ENCODE results near the gene FBXO44.
"Not testable (repeated sequence)": the region's sequence is repeated elsewhere in the genome, so short reads cannot be mapped to it uniquely, and the experiment has no call there.

FBXO44 gene, protein sequence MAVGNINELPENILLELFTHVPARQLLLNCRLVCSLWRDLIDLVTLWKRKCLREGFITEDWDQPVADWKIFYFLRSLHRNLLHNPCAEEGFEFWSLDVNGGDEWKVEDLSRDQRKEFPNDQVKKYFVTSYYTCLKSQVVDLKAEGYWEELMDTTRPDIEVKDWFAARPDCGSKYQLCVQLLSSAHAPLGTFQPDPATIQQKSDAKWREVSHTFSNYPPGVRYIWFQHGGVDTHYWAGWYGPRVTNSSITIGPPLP

DNA sequence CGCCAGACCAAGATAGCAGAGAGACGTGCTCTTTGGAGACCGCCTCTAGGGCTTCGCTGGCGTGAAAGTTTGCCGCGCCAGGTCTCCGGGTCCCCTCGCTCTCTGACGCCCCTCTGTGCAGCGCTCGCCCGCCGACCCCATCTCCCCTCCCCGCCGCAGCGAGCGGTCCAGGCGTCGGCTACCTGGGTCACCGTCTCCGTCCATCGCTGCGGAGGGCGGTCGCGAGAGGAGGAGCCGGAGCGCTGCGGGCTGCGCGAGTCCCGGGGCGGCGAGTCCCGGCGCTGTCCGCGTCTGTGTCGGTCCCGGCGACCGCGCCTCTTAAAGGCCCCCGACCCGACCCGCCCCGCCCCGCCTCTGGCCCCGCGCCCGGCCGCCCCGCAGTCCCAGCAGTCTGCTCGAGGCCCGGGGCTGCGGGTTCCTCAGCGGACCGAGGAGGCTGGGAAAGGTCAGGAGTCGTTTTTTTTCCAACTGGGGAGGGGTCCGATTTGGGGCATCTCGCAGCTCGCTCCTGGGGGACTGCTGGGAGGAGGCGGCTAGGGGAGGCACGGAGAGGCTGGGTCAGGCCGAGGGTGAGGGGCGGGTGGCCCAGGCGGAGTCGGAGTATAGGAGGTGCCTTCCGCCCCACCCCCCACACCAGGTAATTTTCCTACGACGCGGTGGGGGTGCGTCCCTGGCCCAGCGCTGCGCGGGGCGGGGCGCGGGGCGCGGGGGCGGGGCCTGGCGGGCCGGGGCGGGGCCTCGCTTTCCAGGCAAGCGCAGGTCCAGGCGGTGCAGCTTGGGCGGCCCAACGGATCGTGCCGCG lies at the start of gene FBXO44, which contains the start of gene FBXO2:
TSS of gene FBXO44 (plus strand) at position 741 of the 802 bp plus-strand sequence. CDS start 959 bp downstream, outside the sequence.
TSS of gene FBXO2 (minus strand) at position 293 of the 802 bp plus-strand sequence. CDS start at position 204, 89 bp downstream.
- TF ChIP-seq, protein P1, sequence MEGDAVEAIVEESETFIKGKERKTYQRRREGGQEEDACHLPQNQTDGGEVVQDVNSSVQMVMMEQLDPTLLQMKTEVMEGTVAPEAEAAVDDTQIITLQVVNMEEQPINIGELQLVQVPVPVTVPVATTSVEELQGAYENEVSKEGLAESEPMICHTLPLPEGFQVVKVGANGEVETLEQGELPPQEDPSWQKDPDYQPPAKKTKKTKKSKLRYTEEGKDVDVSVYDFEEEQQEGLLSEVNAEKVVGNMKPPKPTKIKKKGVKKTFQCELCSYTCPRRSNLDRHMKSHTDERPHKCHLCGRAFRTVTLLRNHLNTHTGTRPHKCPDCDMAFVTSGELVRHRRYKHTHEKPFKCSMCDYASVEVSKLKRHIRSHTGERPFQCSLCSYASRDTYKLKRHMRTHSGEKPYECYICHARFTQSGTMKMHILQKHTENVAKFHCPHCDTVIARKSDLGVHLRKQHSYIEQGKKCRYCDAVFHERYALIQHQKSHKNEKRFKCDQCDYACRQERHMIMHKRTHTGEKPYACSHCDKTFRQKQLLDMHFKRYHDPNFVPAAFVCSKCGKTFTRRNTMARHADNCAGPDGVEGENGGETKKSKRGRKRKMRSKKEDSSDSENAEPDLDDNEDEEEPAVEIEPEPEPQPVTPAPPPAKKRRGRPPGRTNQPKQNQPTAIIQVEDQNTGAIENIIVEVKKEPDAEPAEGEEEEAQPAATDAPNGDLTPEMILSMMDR (IDR thresholded peaks at IDR 0.05; ENCODE audit: low read depth, low read length, missing control alignments), result no peak
- no peak for DNase-seq (ENCODE audit: low read depth)
- peak within 1 kb of the TSS; percentile 50 for H3K4me3 ChIP-seq (ENCODE audit: low read depth, low read length)
- in situ Hi-C loops (cut with HindIII; ENCODE audit: low sequenced_read_pairs), result no loop called here

DNA sequence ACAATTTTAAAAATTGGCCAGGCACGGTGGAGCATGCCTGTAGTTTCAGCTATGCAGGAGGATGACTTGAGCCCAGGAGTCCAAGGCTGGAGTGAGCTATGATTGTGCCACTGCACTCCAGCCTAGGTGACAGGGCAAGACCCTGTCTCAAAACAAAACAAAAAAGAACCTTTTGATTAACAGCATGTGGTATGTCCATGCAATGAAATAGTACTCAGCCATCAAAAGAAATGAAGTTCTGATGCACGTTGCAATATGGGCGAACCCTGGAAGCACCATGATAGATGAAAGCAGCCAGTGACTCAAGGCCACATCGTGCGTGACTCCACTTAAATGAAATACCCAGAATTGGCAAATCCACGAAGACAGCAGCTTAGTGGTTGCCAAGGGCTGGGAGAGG lies 47.9 kb upstream of the FBXO44 start:
- H3K4me3 ChIP-seq (ENCODE audit: low read depth, low read length), result no peak overlapping the region
- no peak for DNase-seq (ENCODE audit: low read depth)
- in situ Hi-C loops (cut with HindIII; ENCODE audit: low sequenced_read_pairs), result loop anchor here (25.0 kb wide), 1 partner anchor 119 kb away; the partner anchor contains the start of gene DISP3
- TF ChIP-seq, protein P1 (IDR thresholded peaks at IDR 0.05; ENCODE audit: low read depth, low read length, missing control alignments), result no peak

DNA sequence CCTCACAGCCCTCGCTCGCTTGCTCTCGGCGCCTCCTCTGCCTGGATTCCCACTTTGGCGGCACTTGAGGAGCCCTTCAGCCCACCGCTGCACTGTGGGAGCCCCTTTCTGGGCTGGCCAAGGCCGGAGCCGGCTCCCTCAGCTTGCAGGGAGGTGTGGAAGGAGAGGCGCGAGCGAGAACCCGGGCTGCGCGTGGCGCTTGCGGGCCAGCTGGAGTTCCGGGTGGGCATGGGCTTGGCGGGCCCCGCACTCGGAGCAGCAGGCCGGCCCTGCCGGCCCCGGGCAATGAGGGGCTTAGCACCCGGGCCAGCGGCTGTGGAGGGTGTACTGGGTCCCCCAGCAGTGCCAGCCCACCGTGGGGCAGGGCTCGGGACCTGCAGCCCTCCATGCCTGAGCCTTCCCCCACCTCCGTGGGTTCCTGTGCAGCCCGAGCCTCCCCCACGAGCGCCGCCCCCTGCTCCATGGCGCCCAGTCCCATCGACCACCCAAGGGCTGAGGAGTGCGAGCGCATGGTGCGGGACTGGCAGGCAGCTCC lies 46.0 kb upstream of the FBXO44 start:
- not testable (repeated sequence) for H3K4me3 ChIP-seq (ENCODE audit: low read depth, low read length); DNase-seq (ENCODE audit: low read depth)
- in situ Hi-C loops (cut with HindIII; ENCODE audit: low sequenced_read_pairs), result loop anchor here (25.0 kb wide), 1 partner anchor 121 kb away; the partner anchor contains the start of gene DISP3

DNA sequence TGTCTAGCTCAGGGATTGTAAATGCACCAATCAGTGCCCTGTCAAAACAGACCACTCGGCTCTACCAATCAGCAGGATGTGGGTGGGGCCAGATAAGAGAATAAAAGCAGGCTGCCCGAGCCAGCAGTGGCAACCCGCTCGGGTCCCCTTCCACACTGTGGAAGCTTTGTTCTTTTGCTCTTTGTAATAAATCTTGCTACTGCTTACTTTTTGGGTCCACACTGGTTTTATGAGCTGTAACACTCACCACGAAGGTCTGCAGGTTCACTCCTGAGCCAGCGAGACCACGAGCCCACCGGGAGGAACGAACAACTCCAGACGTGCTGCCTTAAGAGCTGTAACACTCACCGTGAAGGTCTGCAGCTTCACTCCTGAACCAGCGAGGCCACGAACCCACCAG lies 45.3 kb upstream of the FBXO44 start:
- in situ Hi-C loops (cut with HindIII; ENCODE audit: low sequenced_read_pairs), result loop anchor here (25.0 kb wide), 1 partner anchor 122 kb away; the partner anchor contains the start of gene DISP3
- H3K4me3 ChIP-seq (ENCODE audit: low read depth, low read length); DNase-seq (ENCODE audit: low read depth): not testable (repeated sequence)

DNA sequence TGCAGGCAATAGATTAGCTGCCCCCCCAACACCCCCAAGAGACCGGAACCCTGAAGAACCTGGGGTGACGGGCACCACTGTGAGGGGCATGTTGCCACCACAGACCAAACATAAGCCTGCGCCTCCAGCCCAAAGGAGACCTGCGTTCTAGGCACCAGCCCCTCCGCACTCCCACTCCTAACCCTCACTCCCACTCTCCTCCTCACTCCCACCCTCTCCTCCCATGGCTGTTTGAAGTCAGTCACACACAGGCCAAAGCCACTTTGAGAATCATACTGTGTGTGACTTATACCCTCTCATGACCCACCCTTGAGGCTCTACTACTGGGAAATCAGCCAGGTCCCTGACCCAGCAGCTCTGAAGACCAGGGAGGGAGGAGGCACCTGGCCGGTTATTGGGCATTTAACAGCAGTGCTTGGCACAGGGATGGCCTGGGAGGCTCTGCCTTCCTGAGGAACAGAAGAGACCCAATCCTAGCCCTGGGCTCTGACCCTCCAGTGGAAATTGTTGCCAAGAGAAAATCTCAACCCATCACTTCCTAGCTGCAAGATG lies 44.0 kb upstream of the FBXO44 start:
- in situ Hi-C loops (cut with HindIII; ENCODE audit: low sequenced_read_pairs), result loop anchor here (25.0 kb wide), 1 partner anchor 123 kb away; the partner anchor contains the start of gene DISP3
- TF ChIP-seq, protein P1 (IDR thresholded peaks at IDR 0.05; ENCODE audit: low read depth, low read length, missing control alignments), result no peak

DNA sequence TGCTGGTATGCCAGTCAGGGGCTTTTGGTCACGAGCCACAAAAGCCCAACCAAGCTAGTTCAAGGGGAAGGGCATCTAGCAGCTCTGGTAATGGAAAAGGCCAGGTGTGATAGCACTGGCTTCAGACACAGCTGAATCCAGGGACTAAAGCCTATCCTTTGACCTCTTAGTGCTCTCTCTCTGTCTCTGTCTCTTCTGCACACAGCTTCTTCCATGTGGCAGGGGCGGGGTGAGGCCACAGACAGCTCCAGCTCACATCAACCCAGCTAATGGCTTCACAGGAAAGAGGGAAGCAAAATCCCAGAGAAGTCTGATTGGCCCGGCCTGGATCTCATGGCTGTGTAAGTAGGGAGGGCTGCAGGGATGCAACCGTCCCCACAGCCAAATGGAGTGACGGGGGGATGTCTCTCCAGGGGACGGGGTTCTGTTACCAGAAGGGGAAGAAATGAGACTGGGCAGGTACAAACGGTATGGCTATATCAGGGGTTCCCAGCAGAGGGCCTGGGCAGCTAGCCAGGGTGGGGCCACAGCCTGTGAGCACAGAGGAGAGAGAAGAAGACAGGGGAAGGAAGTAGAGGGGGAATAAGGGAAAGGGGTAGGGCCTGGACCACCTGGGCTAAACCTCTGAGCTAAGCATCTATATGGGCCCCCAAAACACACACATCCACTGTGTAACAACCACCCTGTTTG lies 42.9 kb upstream of the FBXO44 start:
- TF ChIP-seq, protein P1 (IDR thresholded peaks at IDR 0.05; ENCODE audit: low read depth, low read length, missing control alignments), result no peak
- DNase-seq (ENCODE audit: low read depth), result no peak
- in situ Hi-C loops (cut with HindIII; ENCODE audit: low sequenced_read_pairs), result loop anchor here (25.0 kb wide), 1 partner anchor 124 kb away; the partner anchor contains the start of gene DISP3
- no peak overlapping the region for H3K4me3 ChIP-seq (ENCODE audit: low read depth, low read length)

More for the DNA sequence above, 44.0 kb upstream of the FBXO44 start:
- no peak overlapping the region for H3K4me3 ChIP-seq (ENCODE audit: low read depth, low read length)
- DNase-seq (ENCODE audit: low read depth), result no peak

DNA sequence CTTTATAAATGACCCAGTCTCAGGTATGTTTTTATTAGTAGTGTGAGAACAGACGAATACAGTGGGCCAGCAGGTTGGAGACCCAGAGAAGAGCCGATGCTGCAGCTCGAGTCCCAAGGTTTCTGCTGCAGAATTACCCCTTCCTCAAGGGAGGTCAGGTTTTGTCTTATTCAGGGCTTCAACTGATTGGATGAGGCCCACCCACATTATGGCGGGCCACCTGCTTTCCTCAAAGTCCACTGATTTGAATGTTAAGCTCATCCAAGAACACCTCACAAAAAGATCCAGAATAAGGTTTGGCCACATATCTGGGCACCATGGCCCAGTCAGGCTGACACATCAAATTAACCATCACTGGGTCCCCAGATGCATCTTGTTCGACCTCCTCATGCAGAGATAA lies 41.3 kb upstream of the FBXO44 start:
- TF ChIP-seq, protein P1 (IDR thresholded peaks at IDR 0.05; ENCODE audit: low read depth, low read length, missing control alignments), result no peak

More for the DNA sequence above, 41.3 kb upstream of the FBXO44 start:
- no peak for DNase-seq (ENCODE audit: low read depth)
- in situ Hi-C loops (cut with HindIII; ENCODE audit: low sequenced_read_pairs), result loop anchor here (25.0 kb wide), 1 partner anchor 126 kb away; the partner anchor contains the start of gene DISP3
- no peak overlapping the region for H3K4me3 ChIP-seq (ENCODE audit: low read depth, low read length)
